Mucosa of descending colon (tissue), 3 donors: ENCODE results near the gene GSC. TPM values are rescaled to one million over a fixed set of nuclear protein-coding genes. Genes with fewer than 3 reads are reported as not detected.
"Not testable (repeated sequence)": the region's sequence is repeated elsewhere in the genome, so short reads cannot be mapped to it uniquely, and the experiment has no call there.

Source experiments
- ATAC-seq: fragments of 200-7000 bp; cut with Tn5 transposase; one replicate; pipeline ENCODE4 v1.9.1; 2020; ENCODE audit warnings: mild to moderate bottlenecking, moderate library complexity
- DNase-seq, 3 donors: peaks; one replicate each; pipeline ENCODE4 v3.0.0-alpha.2; 2020
- H3K36me3 ChIP-seq: fragments of 200-600 bp; one replicate; pipeline ENCODE4 v1.8.0; 2021; ENCODE audit warnings: low read depth, mild to moderate bottlenecking
- H3K4me1 ChIP-seq: fragments of 200-600 bp; one replicate; pipeline ENCODE4 v1.8.0; 2021; ENCODE audit warnings: low read depth, mild to moderate bottlenecking
- H3K4me3 ChIP-seq: fragments of 200-600 bp; one replicate; pipeline ENCODE4 v1.8.0; 2021; ENCODE audit warnings: mild to moderate bottlenecking
- H3K9me3 ChIP-seq: fragments of 200-600 bp; one replicate; pipeline ENCODE4 v1.8.0; 2021; ENCODE audit warnings: mild to moderate bottlenecking
- intact Hi-C, 2 donors: fragments of 100-400 bp; cut with DNase I in 1 of 2; cut with micrococcal nuclease in 1 of 2; formaldehyde crosslinking; loops; one replicate each; pipeline versions ENCODE4 v1.11.0 to v1.11.1; 2022; cut with DNase I, micrococcal nuclease
- total RNA-seq, 3 donors: library from RNA; stranded (reverse); fragmentation: NEBNext Ultra II Directional in 2 of 3; extraction: Animal tissue kit (Norgen Biotek cat#: 25700) in 2 of 3; gene quantifications; one replicate each; pipeline versions ENCODE4 v1.2.1 to v1.2.4, GENCODE V29; 2021 to 2023
- TF ChIP-seq, protein P1 (sequence below): fragments of 200-600 bp; IDR thresholded peaks from one replicate; pipeline ENCODE4 v1.8.0; 2022; ENCODE audit warnings: antibody characterized with exemption, mild to moderate bottlenecking
- donor health status: DM: no; HTN: no; CAD: no; lungs with moderate emphysema.
- donor health status: DM: no; HTN: no; CAD: no.
- donor health status: DM: no; HTN: yes; CAD: no.

The GSC gene
- total RNA-seq, 3 donors from 2014 or later = not detected

DNA sequence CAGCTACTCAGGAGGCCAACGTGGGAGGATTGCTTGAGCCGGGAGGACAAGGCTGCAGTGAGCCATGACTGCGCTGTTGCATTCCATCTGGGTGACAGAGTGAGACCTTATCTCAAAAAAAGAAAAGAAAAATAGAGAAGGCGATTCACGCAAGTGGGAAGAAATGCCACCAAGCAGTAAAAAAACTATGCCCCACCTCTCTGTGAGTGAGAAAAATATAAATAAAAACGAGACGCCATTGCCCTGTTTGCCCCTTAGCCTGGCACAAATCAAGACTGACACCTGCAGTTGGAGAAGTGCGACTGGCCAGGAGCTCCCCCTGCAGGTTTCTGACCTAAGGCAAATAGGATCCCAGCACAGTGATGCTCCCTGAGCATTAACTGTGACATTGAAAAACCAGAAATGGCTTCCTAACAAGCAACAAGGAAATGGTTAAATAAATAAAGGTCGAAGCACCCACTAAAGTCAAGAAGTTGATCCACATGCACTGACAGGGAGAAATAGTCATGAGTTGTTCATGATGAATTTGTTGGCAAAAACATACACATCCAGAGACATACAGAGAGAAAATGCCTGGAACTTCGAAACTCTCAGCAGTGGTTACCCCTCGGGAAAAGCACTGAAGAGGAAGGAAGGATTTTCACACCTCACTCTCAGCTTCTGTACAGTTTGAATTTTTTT lies 21.1 kb downstream of the GSC start:
- Histone ChIP-seq H3K9me3 (no peaks in the 10 kb centered on the region), H3K4me3 (no peak overlapping the region), H3K36me3 (no peaks in the 10 kb centered on the region), H3K4me1 (no peaks in the 10 kb centered on the region)
- peak in 1 of 3 donors; percentile 56 for DNase-seq
- intact Hi-C loops = no loop called here
- ATAC-seq = peak; percentile 50
- TF ChIP-seq, protein P1, sequence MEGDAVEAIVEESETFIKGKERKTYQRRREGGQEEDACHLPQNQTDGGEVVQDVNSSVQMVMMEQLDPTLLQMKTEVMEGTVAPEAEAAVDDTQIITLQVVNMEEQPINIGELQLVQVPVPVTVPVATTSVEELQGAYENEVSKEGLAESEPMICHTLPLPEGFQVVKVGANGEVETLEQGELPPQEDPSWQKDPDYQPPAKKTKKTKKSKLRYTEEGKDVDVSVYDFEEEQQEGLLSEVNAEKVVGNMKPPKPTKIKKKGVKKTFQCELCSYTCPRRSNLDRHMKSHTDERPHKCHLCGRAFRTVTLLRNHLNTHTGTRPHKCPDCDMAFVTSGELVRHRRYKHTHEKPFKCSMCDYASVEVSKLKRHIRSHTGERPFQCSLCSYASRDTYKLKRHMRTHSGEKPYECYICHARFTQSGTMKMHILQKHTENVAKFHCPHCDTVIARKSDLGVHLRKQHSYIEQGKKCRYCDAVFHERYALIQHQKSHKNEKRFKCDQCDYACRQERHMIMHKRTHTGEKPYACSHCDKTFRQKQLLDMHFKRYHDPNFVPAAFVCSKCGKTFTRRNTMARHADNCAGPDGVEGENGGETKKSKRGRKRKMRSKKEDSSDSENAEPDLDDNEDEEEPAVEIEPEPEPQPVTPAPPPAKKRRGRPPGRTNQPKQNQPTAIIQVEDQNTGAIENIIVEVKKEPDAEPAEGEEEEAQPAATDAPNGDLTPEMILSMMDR = peak; percentile 26

DNA sequence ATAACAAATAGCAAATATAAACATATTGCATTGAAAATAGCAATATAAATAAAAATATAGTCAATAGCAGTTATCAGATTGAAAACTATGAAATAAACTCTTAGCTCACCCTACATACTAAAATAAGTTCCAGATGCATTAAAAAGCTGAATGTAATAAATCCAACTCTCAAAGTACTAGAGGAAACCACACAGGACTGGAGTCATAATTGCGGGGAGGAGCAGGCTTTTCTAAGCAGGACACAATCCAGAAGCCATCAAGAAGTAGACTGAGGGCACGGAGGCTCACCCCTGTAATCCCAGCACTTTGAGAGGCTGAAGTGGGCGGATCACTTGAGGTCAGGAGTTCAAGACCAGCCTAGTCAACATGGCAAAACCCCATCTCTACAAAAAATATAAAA lies 22.2 kb downstream of the GSC start:
- no peak for DNase-seq
- Histone ChIP-seq H3K9me3 (no peaks in the 10 kb centered on the region), H3K4me3 (no peak overlapping the region), H3K4me1 (no peaks in the 10 kb centered on the region), H3K36me3 (no peaks in the 10 kb centered on the region)
- ATAC-seq = no peak
- intact Hi-C loops = no loop called here
- TF ChIP-seq, protein P1 = no peak

DNA sequence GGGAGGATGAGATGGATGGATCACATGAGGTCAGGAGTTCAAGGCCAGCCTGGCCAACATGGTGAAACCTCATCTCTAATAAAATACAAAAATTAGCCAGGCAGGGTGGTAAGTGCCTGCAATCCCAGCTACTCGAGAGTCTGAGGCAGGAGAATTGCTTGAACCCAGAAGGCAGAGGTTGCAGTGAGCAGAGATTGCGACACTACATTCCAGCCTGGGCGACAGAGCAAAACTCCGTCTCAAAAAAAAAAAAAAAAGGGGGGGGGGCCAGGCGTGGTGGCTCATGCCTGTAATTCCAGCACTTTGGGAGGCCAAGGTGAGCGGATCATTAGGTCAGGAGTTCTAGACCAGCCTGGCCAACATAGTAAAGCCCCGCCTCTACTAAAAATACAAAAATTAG lies 22.8 kb downstream of the GSC start:
- H3K4me1 ChIP-seq, H3K9me3 ChIP-seq, H3K36me3 ChIP-seq, intact Hi-C loops, H3K4me3 ChIP-seq, DNase-seq, ATAC-seq: not testable (repeated sequence)

DNA sequence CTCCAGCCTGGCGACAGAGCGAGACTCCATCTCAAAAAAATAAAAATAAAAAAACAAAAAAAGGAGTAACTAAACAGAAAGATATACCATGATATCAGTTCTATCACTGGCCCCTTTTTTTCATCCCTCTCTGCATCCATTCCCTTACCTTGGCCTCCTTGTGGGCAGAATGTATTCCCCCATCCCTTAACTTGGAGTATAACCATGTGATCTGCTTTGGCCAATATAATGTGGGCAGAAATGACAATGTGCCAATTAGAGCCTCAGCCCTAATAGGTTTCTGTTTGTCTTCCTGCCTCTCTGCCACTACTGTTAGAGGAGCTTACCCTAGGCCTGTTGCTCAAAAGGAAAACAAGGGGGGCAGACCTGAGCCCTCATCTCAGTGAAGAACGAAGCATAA lies 23.8 kb downstream of the GSC start:
- Histone ChIP-seq H3K4me1 (no peaks in the 10 kb centered on the region), H3K36me3 (no peaks in the 10 kb centered on the region), H3K4me3 (no peak overlapping the region), H3K9me3 (no peaks in the 10 kb centered on the region)
- no peak for DNase-seq
- TF ChIP-seq, protein P1 = no peak
- intact Hi-C loops = no loop called here
- ATAC-seq = no peak

DNA sequence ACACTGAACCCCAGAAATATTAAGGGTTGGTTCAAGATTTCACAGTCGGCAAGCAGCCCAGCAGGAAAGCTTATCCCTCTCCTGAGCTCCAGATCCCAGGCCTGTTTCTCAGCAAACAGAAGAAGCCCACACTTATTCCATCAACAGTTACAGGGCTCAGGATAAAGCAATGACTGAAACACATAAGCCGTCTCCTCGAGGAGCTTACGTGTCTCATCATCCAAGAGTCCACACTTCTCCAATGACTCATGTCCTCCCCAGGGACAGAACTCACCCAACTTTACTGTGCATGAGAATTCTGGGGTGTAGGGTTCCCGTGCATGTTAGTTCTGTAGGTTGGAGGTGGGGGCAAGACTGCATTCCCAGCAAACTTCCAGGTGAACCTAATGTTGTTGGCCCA lies 31.2 kb downstream of the GSC start:
- H3K4me3 ChIP-seq = no peak overlapping the region
- no peak for ATAC-seq
- intact Hi-C loops = no loop called here

DNA sequence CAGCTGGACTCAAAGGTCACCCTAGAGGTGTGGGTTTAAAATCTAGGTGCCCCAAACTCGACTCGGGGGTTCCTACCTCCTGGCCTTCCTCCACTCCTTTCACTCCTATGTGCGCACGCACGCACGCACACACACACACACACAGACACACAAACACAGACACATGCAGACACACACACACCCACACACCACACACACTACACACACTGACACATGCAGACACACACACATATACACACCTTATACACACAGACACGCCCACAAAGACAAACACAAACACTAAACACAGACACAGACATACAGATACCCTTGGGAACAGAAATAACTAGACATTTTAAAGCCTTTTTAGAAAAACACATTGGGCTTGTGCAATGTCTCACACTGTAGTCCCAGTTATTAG lies 31.8 kb downstream of the GSC start:
- DNase-seq (no peak), ATAC-seq (no peak)
- TF ChIP-seq, protein P1 = no peak
- Histone ChIP-seq H3K9me3 (no peaks in the 10 kb centered on the region), H3K4me3 (no peak overlapping the region), H3K4me1 (no peaks in the 10 kb centered on the region), H3K36me3 (no peaks in the 10 kb centered on the region)
- intact Hi-C loops = no loop called here

More for the DNA sequence above, 31.2 kb downstream of the GSC start:
- H3K4me1 ChIP-seq = no peaks in the 10 kb centered on the region
- no peak for DNase-seq
- no peaks in the 10 kb centered on the region for H3K36me3 ChIP-seq
- no peaks in the 10 kb centered on the region for H3K9me3 ChIP-seq
- TF ChIP-seq, protein P1 = no peak
